NCI-H748 (cell line): Measurements from ENCODE around the gene ALDH3A2.
"Not testable (repeated sequence)": the region's sequence is repeated elsewhere in the genome, so short reads cannot be mapped to it uniquely, and the experiment has no call there.

ENCODE experiments used
- DNase-seq: peaks from one replicate; lab custom pipeline; 2025; ENCODE audit not compliant: unreplicated experiment; lab: John Stamatoyannopoulos, UW

ALDH3A2 gene

DNA sequence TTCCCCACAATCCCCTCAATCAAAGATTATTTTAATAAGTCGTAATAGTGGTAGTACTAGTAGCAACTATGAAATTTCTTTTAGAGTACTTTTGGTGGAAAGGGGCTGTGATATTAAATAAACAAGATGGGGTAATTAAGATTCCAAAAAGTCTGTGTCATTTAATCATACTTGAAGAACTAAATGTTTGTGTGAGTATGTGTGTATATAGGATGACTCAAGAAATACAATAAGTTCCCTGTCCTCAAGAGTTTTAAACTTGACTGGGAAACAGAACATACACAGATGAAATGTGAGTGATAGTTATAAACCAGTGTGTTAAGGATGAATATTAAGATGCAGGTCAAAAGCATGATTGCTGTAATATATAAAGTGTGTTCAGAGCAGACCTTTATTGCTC is 2.3 kb downstream of the ALDH3A2 start:
- DNase-seq, result no peak

DNA sequence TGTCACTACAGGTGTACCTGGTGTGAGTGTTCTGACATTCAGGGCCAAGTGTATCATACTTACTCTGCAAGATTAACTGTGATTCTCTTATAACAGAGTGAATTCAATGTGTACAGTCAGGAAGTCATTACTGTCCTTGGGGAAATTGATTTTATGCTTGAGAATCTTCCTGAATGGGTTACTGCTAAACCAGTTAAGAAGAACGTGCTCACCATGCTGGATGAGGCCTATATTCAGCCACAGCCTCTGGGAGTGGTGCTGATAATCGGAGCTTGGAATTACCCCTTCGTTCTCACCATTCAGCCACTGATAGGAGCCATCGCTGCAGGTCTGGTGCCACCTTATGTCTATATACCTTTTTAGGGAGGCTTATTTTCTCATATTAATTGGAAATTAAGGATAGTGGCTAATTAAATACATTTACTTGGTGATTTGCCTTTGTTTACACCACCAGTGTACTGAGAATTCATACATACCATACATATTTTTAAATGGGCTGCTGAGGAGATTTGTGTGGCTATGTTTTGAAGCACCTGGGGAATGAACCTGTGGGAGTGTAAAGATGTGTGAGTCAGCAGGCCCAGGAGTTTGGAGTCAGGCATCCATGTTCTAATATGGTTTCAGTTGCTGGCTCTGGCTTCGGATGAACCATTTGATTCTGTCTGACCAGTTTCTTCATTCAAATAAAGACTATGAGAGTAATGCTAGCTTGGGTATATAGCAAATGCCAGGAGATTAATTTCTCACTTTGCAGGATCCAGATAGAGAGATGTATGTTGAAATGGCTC is 3.1 kb downstream of the ALDH3A2 start:
- DNase-seq, result no peak

GRCh38 chr17:19652595-19652994 is 4.0 kb downstream of the ALDH3A2 start:
- no peak for DNase-seq

- DNase-seq, result no peak
Measured at GRCh38 chr17:19654342-19654886, 5.9 kb downstream of the ALDH3A2 start.

GRCh38 chr17:19654896-19655295 is 6.3 kb downstream of the ALDH3A2 start:
- no peak for DNase-seq

GRCh38 chr17:19656336-19656735 is 7.8 kb downstream of the ALDH3A2 start:
- DNase-seq, result no peak

DNA sequence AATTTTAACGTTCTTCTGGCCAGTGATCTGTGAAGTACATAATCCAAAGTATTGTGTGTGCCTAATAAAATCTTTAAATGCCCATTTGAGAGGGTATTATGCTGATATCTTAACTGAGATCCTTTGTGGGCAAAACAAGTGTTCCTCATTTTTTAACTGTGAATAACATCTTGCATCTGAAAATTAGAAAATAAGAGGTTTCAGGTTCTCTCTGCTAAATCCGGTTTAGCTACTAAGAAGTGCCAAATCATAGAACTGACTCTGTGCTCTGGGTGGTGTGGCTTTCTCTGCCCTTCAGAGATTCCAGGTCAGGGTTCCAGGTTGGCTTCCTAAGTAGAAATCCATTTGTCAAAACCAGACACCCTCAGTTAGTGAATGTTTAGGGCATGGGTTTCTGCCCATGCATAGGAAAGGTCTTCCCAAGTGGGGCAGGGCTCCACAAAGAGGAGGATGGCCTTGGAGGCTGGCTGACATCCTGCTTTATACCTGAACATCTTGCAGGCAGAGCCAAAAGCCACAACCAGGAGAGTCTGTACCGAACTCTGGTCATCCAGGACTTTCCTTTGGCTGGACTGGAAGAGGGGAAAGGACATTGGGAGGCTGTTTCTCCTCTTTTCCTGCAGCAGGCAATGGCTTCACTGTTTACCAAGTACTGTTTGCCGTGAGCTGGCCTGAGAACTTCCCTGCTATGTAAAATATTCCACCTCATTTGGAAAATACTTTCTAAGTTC is 8.5 kb downstream of the ALDH3A2 start:
- no peak for DNase-seq

DNA sequence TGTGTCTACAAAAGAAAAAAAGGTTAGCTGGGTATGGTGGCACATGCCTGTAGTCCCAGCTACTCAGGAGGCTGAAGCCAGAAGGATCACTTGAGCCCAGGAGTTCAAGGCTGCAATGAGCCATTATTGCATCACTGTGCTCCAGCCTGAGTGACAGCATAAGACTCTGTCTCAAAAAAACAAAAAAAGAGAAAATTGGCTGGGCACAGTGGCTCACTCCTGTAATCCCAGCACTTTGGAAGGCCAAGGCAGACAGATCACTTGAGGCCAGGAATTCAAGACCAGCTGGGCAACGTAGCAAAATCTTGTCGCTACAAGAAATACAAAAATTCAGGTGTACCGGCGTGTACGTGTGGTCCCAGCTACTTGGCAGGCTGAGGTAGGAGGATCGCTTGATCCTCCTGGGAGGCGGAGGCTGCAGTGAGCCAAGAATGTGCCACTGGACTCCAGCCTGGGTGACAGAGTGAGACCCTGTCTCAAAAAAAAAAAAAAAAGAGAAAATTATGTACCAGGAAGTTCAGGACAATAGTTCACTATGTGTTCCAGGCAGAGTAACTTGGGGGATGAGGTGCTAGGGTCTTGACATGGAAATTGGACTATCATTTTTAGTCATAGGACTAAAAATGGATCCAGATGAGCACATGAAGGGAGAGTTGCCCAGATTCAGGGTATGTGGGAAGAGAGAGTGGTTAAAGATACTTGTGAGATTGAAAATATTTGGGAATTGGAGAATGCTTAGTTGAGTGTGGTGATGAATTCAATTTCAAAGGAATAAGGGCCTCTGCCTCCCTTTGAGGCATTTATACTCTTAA is 11.0 kb downstream of the ALDH3A2 start:
- DNase-seq, result no peak

- peak; percentile 58 for DNase-seq
Measured at GRCh38 chr17:19660219-19660870, 11.8 kb downstream of the ALDH3A2 start.

GRCh38 chr17:19661121-19661520 is 12.6 kb downstream of the ALDH3A2 start:
- DNase-seq, result no peak

DNA sequence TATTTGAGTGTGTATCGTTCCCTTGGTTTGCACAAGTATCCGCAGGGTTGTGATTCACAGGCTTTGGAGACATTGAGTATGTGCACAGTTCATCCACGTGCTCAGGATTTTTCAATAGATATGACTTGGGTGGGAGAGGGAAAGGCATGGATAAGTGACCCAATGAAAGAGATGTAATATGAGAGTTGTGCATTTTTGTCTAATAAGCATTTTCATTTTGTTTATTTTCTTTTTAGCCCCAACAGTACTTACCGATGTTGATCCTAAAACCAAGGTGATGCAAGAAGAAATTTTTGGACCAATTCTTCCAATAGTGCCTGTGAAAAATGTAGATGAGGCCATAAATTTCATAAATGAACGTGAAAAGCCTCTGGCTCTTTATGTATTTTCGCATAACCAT is 14.5 kb downstream of the ALDH3A2 start:
- no peak for DNase-seq

DNA sequence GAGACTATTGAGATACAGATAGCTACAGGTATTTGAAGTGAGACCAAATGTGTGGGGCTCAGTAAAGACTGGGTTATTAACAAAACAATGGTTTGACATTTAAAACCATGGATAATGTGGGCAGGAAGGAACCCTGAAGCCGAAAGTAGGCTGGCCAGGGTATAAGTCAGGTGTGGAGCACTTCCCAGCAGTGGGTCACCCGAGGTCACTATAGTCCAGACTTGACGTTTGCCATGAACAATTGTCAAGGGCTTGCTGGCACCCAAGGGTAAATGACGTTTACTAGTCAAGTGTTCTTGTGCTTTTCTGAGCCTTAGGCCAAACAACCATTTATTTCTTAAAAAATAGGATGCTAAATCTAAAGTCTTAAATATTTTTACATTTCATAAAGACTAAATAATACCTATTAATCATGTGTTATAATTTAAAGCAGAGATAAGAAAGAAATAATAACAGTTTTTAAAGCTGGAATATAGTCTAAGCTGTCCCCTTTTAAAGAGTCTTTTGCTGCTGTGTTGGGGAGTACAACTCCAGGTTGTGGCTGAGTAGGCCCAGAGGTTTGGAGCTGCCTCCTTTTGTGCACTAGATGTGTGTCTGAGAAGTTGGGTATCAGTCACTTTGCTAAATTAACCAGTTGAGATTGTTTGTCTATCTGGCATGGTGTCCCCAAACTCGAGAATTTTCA is 15.7 kb downstream of the ALDH3A2 start:
- no peak for DNase-seq

DNA sequence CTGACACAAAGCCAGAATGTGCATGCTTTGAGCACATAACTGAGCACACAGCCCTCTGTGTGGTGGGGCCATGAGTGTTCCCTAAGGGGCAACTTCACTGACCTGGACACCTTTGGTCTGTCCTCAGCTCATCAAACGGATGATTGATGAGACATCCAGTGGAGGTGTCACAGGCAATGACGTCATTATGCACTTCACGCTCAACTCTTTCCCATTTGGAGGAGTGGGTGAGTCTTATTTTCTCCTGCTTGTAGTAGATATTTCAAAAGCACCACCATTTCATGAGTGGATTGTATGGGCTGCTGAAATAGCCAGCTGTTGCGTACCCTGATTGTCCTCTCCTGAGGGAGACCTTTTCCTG is 16.2 kb downstream of the ALDH3A2 start:
- no peak for DNase-seq

DNA sequence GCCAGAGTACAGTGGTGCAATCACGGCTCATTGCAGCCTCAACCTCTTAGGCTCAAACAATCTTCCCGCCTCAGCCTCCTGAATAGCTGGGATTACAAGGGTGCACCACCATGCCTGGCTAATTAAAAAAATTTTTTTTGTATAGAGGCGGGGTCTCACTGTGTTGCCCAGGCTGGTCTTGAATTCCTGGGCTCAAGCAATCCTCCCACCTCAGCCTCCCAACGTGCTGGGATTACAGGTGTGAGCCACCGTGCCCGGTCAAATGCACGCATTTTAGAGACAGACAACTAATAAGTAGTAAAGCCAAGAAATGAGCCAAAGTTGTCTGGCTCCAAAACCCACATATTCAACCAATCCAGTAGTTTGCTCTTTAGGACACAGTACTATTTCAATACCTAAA is 21.1 kb downstream of the ALDH3A2 start:
- DNase-seq, result not testable (repeated sequence)

DNA sequence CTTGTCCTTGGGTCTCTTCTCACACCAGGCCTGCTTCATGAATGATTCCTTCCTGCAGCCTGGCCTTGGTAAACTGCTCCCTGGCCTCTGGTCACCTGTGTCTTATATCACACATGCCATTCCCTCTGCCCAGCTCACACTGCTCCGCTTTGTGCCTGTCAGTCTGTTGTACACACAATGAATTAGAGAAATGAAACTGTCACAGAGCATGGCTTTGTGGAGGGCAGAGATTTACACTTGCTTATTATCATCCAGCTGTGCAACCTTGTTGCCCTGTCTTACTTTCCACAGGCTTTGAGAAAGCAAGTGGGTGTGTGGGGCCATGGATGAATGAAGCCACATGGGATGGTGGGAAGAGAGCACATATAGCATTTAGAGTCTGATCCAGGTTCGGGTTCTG is 22.4 kb downstream of the ALDH3A2 start:
- DNase-seq, result no peak

GRCh38 chr17:19671433-19671832 is 22.9 kb downstream of the ALDH3A2 start:
- no peak for DNase-seq

GRCh38 chr17:19672009-19672750 is 23.6 kb downstream of the ALDH3A2 start:
- no peak for DNase-seq

DNA sequence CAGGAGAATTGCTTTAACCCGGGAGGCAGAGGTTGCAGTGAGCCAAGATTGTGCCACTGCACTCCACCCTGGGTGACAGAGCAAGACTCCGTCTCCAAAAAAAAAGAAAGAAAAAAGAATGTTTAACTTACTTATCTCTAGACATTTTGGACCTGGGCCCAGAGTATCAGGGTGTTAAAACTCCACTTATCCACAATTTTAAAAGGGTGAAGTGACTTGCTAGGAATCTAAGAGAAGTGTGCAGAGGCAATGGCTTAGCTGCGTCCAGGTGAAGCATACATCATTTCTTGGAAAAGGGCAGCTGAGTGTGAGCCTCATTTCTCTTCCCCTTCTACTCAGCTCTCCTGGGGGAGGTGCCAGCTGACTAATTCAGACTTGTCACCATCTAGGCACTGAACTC is 25.1 kb downstream of the ALDH3A2 start:
- no peak for DNase-seq

DNA sequence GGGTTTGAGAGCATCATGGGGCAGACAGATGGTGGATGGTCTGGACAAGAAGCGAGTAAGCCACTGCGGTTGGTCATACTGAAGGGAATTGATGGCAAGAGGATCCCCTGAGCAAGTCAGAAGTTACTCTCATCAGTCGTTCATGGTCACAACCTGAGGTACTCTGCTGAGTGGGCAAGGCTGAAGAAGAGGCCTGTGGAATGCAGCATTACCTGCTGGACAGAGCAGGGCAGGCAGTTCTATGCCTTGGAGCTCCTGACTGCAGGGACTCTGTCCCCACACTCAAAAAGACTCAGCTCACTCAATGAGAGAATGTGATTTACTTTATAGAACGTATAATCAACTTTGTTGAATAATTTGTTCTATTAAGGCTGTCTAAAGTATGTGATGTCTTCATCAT is 28.3 kb downstream of the ALDH3A2 start:
- DNase-seq, result no peak
